Stimulated activated CD4-positive, alpha-beta T cell treated with anti-CD3 and anti-CD28 coated beads, TNF-alpha, amount 100 ng/mL, for 48 hours (primary cell): Measurements from ENCODE around the gene SCFD1.
"Not testable (repeated sequence)": the region's sequence is repeated elsewhere in the genome, so short reads cannot be mapped to it uniquely, and the experiment has no call there.

Experiments used
- DNase-seq, 3 donors: peaks; one replicate each; pipeline ENCODE4 v3.0.0-alpha.2; 2020; ENCODE audit warnings: low read depth in 3 of 3

The SCFD1 gene

GRCh38 chr14:30610787-30611343 is 11.3 kb upstream of the SCFD1 start:
- DNase-seq: no peak

- no peak for DNase-seq
These were observed 8.0 kb upstream of the SCFD1 start for GRCh38 chr14:30614155-30614554.

- no peak for DNase-seq
These were observed 1.9 kb upstream of the SCFD1 start for GRCh38 chr14:30620178-30620577.

- DNase-seq: no peak
These were observed 672 bp upstream of the SCFD1 start for GRCh38 chr14:30621354-30621939.

GRCh38 chr14:30623412-30624131 is 1.5 kb downstream of the SCFD1 start:
- no peak for DNase-seq

- no peak for DNase-seq
These were observed 2.0 kb downstream of the SCFD1 start for GRCh38 chr14:30624132-30624423.

- DNase-seq: no peak
These were observed 3.4 kb downstream of the SCFD1 start for GRCh38 chr14:30625533-30625932.

- DNase-seq: not testable (repeated sequence)
These were observed 7.3 kb downstream of the SCFD1 start for GRCh38 chr14:30629432-30629831.

GRCh38 chr14:30630248-30630647 is 8.1 kb downstream of the SCFD1 start:
- DNase-seq: no peak

GRCh38 chr14:30632730-30633129 is 10.6 kb downstream of the SCFD1 start:
- no peak for DNase-seq

GRCh38 chr14:30638926-30639325 is 16.8 kb downstream of the SCFD1 start:
- DNase-seq: no peak

GRCh38 chr14:30641207-30641606 is 19.1 kb downstream of the SCFD1 start:
- no peak for DNase-seq

- not testable (repeated sequence) for DNase-seq
These were observed 22.3 kb downstream of the SCFD1 start for GRCh38 chr14:30644462-30644861.

- no peak for DNase-seq
These were observed 23.5 kb downstream of the SCFD1 start for GRCh38 chr14:30645600-30645999.

GRCh38 chr14:30648471-30648870 is 26.4 kb downstream of the SCFD1 start:
- DNase-seq: no peak

- DNase-seq: no peak
These were observed 29.8 kb downstream of the SCFD1 start for GRCh38 chr14:30651937-30652336.

GRCh38 chr14:30655124-30655523 is 33.0 kb downstream of the SCFD1 start:
- DNase-seq: no peak

GRCh38 chr14:30655658-30656057 is 33.5 kb downstream of the SCFD1 start:
- no peak for DNase-seq

- peak in 1 of 3 donors; percentile 18 for DNase-seq
These were observed 34.1 kb downstream of the SCFD1 start for GRCh38 chr14:30656190-30656632.

GRCh38 chr14:30657050-30657449 is 34.9 kb downstream of the SCFD1 start:
- DNase-seq: no peak

GRCh38 chr14:30657606-30658163 is 35.6 kb downstream of the SCFD1 start:
- no peak for DNase-seq

- no peak for DNase-seq
These were observed 36.5 kb downstream of the SCFD1 start for GRCh38 chr14:30658645-30659044.

- no peak for DNase-seq
These were observed 47.5 kb downstream of the SCFD1 start for GRCh38 chr14:30669594-30669993.
